H1 (cell line): ENCODE results near the gene GRAP. TPM values are rescaled to one million over a fixed set of nuclear protein-coding genes. Genes with fewer than 3 reads are reported as not detected.

Experiments used
- CBX5 ChIP-seq: fragments of 300-800, 300-1000 bp; sonication (generic); IDR thresholded peaks from 2 replicates; pipeline ENCODE4 v1.7.1; 2016; ENCODE audit warnings: antibody characterized with exemption, low read length, low read depth
- CREB1 ChIP-seq: IDR thresholded peaks from 2 replicates; pipeline ENCODE4 v1.6.1; 2012; ENCODE audit warnings: inconsistent platforms
- EZH2 ChIP-seq: fragments of 200-600 bp; sonication (generic); IDR thresholded peaks from 2 replicates; pipeline ENCODE4 v1.7.1; 2012; ENCODE audit warnings: low read depth, mild to moderate bottlenecking, moderate library complexity, low read length, inconsistent platforms; ENCODE audit not compliant: severe bottlenecking
- HDAC2 ChIP-seq, 2 experiments: fragments of 300-600 bp in 1 of 2; sonication (generic) in 1 of 2; IDR thresholded peaks; 2 replicates each; pipeline ENCODE4 v1.6.1; 2011 to 2012; ENCODE audit warnings: low read depth in 2 of 2, low read length in 2 of 2, mild to moderate bottlenecking in 2 of 2, moderate library complexity in 2 of 2, borderline replicate concordance in 1 of 2, inconsistent platforms in 1 of 2
- POLR2AphosphoS5 ChIP-seq: IDR thresholded peaks from 2 replicates; pipeline ENCODE4 v1.6.1; 2011; ENCODE audit warnings: low read depth, low read length
- SUZ12 ChIP-seq: fragments of 200-600 bp; sonication (generic); IDR thresholded peaks from 2 replicates; pipeline ENCODE4 v1.6.1; 2012; ENCODE audit warnings: mild to moderate bottlenecking, inconsistent platforms, low read length, moderate library complexity, mixed read lengths
- TBP ChIP-seq: IDR thresholded peaks from 2 replicates; pipeline ENCODE4 v1.6.1; 2011; ENCODE audit warnings: low read depth, low read length, improper control_type of control experiment
- polyA plus RNA-seq, 7 experiments: library from polyadenylated mRNA; depleted of rRNA in 3 of 7; stranded (reverse) in 5 of 7; unstranded in 2 of 7; fragments of >200 nt in 5 of 7; fragments of 200-250 nt in 2 of 7; gene quantifications; 1 replicate in 5 of 7; 2 replicates in 1 of 7; 4 replicates in 1 of 7; pipeline versions ENCODE4 v1.2.1 to v1.2.3, GENCODE V29; 2011 to 2013; ENCODE audit warnings: missing spikeins in 2 of 7, mixed read lengths in 2 of 7
- total RNA-seq: library from RNA; stranded (reverse); fragmentation: NEBNext Ultra II Directional; extraction: Animal tissue kit (Norgen Biotek cat#: 25700); gene quantifications from 2 replicates; pipeline ENCODE4 v1.2.1, GENCODE V29; 2021

GRAP gene
- total and polyA plus RNA-seq, 2 of the 8 experiments (the other 6 are each of a cell fraction or from before 2014, with no cell fraction given) = 0.18 to 0.24 TPM

DNA sequence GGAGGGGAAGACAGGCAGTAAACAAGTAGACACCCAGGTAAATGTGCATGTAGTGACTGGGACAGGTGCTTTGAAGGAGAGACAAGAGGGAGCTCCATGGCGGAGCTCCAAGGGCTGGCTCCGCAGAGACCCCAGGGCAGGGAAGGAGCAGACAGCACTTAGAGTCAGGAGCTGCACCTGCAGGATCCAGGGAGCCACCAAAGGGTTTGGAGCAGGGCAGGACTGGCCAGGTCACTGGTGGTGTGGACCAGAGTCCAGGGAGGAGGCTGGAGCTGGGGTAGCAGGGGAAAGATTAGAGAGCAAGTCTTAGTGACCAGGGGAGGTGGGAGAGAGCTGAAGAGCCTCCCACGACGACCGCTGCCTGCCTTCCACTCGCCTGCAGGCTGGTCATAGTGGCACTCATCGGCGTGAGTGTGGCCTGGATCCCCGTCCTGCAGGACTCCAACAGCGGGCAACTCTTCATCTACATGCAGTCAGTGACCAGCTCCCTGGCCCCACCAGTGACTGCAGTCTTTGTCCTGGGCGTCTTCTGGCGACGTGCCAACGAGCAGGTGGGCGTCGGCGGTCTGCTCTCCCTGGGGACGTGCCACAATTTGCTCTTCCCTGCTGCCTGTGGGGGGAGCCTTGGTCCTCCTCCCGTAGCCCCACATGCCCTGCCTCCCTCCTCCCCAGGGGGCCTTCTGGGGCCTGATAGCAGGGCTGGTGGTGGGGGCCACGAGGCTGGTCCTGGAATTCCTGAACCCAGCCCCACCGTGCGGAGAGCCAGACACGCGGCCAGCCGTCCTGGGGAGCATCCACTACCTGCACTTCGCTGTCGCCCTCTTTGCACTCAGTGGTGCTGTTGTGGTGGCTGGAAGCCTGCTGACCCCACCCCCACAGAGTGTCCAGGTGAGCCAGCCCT lies 27.5 kb downstream of the GRAP start (continued):
- TF ChIP-seq TBP = no peak
- TF ChIP-seq POLR2AphosphoS5 = no peak
- TF ChIP-seq EZH2 = no peak
- TF ChIP-seq CREB1 = no peak
- TF ChIP-seq CBX5 = no peak
- TF ChIP-seq HDAC2 (IDR thresholded peaks at IDR 0.05; ENCODE audit: borderline replicate concordance in 1 of 2, low read depth in 2 of 2, low read length in 2 of 2) = no peak
- TF ChIP-seq SUZ12 = no peak
